Glutamatergic neuron (in vitro differentiated cells): Measurements from ENCODE around the gene PCNT. TPM values are rescaled to one million over a fixed set of nuclear protein-coding genes. Genes with fewer than 3 reads are reported as not detected.
A peak's percentile ranks its signal among the peaks of the same experiment; 100 is the strongest.

Experiments used
- DNase-seq: peaks from one replicate; pipeline ENCODE4 v3.0.0; 2022
- H3K27ac Mint-ChIP-seq: one replicate; pipeline ENCODE4 v1.8.0; 2020; ENCODE audit warnings: mild to moderate bottlenecking, mixed read lengths, inconsistent platforms; ENCODE audit not compliant: unreplicated experiment
- H3K27me3 Mint-ChIP-seq: one replicate; pipeline ENCODE4 v1.8.0; 2020; ENCODE audit warnings: mild to moderate bottlenecking, moderate library complexity, mixed read lengths, inconsistent platforms; ENCODE audit not compliant: unreplicated experiment
- H3K36me3 Mint-ChIP-seq: one replicate; pipeline ENCODE4 v1.8.0; 2020; ENCODE audit warnings: mild to moderate bottlenecking, mixed read lengths, inconsistent platforms; ENCODE audit not compliant: unreplicated experiment
- H3K4me1 Mint-ChIP-seq: one replicate; pipeline ENCODE4 v1.8.0; 2020; ENCODE audit warnings: mild to moderate bottlenecking, low read depth, mixed read lengths, inconsistent platforms; ENCODE audit not compliant: unreplicated experiment
- H3K4me3 Mint-ChIP-seq: one replicate; pipeline ENCODE4 v1.8.0; 2020; ENCODE audit warnings: mild to moderate bottlenecking, mixed read lengths, inconsistent platforms; ENCODE audit not compliant: unreplicated experiment
- H3K9me3 Mint-ChIP-seq: one replicate; pipeline ENCODE4 v1.8.0; 2020; ENCODE audit warnings: mild to moderate bottlenecking, moderate library complexity, mixed read lengths, inconsistent platforms; ENCODE audit not compliant: unreplicated experiment
- total RNA-seq: library from RNA; stranded (reverse); fragmentation: NEBNext Ultra II Directional; extraction: Animal tissue kit (Norgen Biotek cat#: 25700); gene quantifications from one replicate; pipeline ENCODE4 v1.2.1, GENCODE V29; 2021; ENCODE audit not compliant: unreplicated experiment
- TF ChIP-seq, protein P1 (sequence below): fragments of 200-600 bp; sonication (generic); IDR thresholded peaks from one replicate; pipeline ENCODE4 v1.5.0; 2021; ENCODE audit not compliant: partially characterized antibody, unreplicated experiment

The PCNT gene
- total RNA-seq, 1 donor from 2014 or later: 117 TPM

- H3K4me1 Mint-ChIP-seq: no peaks in the 10 kb centered on the region
- H3K36me3 Mint-ChIP-seq: no peaks in the 10 kb centered on the region
- DNase-seq: no peak
- no peak overlapping the region for H3K4me3 Mint-ChIP-seq
- H3K9me3 Mint-ChIP-seq: peaks cover 6% of the 10 kb centered on the region
- peaks cover 3% of the 10 kb centered on the region for H3K27me3 Mint-ChIP-seq
- H3K27ac Mint-ChIP-seq: no peak overlapping the region
- TF ChIP-seq, protein P1, sequence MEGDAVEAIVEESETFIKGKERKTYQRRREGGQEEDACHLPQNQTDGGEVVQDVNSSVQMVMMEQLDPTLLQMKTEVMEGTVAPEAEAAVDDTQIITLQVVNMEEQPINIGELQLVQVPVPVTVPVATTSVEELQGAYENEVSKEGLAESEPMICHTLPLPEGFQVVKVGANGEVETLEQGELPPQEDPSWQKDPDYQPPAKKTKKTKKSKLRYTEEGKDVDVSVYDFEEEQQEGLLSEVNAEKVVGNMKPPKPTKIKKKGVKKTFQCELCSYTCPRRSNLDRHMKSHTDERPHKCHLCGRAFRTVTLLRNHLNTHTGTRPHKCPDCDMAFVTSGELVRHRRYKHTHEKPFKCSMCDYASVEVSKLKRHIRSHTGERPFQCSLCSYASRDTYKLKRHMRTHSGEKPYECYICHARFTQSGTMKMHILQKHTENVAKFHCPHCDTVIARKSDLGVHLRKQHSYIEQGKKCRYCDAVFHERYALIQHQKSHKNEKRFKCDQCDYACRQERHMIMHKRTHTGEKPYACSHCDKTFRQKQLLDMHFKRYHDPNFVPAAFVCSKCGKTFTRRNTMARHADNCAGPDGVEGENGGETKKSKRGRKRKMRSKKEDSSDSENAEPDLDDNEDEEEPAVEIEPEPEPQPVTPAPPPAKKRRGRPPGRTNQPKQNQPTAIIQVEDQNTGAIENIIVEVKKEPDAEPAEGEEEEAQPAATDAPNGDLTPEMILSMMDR: no peak
Measured at GRCh38 chr21:46455575-46456385, 131.8 kb downstream of the PCNT start.

GRCh38 chr21:46456750-46457149 is 132.8 kb downstream of the PCNT start:
- Mint-ChIP-seq H3K27ac (no peak overlapping the region), H3K9me3 (peaks cover 6% of the 10 kb centered on the region), H3K4me3 (no peak overlapping the region), H3K27me3 (no peaks in the 10 kb centered on the region), H3K4me1 (no peaks in the 10 kb centered on the region), H3K36me3 (no peaks in the 10 kb centered on the region)
- no peak for DNase-seq
- TF ChIP-seq, protein P1: no peak

GRCh38 chr21:46457801-46458314 is 133.9 kb downstream of the PCNT start:
- Mint-ChIP-seq H3K27me3 (no peaks in the 10 kb centered on the region), H3K27ac (peak overlapping the region; percentile 1), H3K9me3 (peaks cover 6% of the 10 kb centered on the region), H3K4me3 (peak overlapping the region; percentile 87), H3K4me1 (no peaks in the 10 kb centered on the region), H3K36me3 (no peaks in the 10 kb centered on the region)
- DNase-seq: peak; percentile 37
- TF ChIP-seq, protein P1: no peak

DNA sequence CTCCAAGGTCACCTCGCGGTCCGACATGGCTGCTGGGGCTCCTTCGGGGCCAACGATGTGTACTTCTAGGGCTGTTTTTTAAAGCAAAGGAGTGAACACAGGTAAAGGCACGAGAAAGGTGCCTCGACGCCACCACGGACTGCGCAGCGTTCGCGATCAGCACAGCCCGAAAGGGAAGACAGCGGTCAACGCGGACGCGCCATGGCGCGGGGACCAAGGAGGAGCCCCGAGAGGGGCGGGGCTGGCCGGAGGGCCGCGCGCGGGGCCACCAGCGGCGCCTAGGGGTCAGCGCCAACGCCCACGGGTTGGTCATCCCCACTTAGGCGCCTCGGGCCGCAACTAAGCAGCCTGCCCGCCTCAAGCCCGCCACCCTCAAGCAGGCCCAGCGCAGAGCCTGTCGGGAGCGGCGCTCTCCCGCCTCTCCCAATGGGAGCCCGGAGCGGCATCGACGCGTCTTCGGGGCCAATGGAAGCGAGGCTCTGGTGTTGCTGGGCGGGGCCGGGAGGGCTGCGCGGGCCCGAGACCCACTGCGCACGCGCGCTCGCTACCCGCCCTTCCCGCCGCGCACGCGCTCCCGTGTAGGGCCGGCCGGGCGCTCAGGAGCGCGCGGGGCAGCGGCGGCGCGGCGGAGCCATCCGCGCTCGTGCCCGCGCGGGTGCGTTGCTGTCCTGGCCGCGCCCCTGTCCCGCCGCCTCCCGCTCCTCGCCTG is 134.5 kb downstream of the PCNT start, which contains the start of gene DIP2A:
Gene DIP2A (plus strand): TSS at position 577 of the 709 bp plus-strand sequence. CDS start 241 bp downstream, outside the sequence.
- Mint-ChIP-seq H3K4me1 (no peaks in the 10 kb centered on the region), H3K9me3 (peaks cover 6% of the 10 kb centered on the region), H3K36me3 (no peaks in the 10 kb centered on the region), H3K4me3 (peak within 1 kb of the TSS; percentile 87), H3K27me3 (no peaks in the 10 kb centered on the region), H3K27ac (peak within 1 kb of the TSS; percentile 1)
- TF ChIP-seq, protein P1: no peak
- peak; percentile 95 for DNase-seq

DNA sequence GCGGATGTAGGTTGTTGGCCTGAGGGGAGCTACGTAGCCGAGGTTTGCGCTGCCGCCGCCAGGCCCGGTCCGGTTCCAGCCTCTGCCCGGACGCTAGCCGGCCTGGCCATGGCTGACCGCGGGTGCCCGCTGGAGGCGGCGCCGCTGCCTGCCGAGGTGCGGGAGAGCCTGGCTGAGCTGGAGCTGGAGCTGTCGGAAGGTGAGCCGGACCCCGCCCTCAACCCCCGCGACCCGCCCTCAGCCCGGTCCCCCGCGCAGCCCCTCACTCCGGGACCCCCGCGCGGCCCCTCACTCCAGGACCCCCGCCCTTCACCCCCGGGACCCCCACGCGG is 135.0 kb downstream of the PCNT start:
- TF ChIP-seq, protein P1: no peak
- Mint-ChIP-seq H3K4me1 (no peaks in the 10 kb centered on the region), H3K27me3 (no peaks in the 10 kb centered on the region), H3K9me3 (peaks cover 6% of the 10 kb centered on the region), H3K27ac (no peak overlapping the region), H3K36me3 (no peaks in the 10 kb centered on the region), H3K4me3 (peak overlapping the region; percentile 65)
- DNase-seq: no peak
